OCI-LY1 (cell line): ENCODE data around the gene NTHL1.

Experiments used
- H2AFZ ChIP-seq: fragments of 200-600 bp; sonication (generic), shearing (Covaris generic); 2 replicates; pipeline ENCODE4 v1.6.0; 2014; ENCODE audit warnings: antibody characterized with exemption, mild to moderate bottlenecking, low read length
- H3F3A ChIP-seq: fragments of 200-600 bp; sonication (generic), shearing (Covaris generic); 2 replicates; pipeline ENCODE4 v1.6.0; 2014; ENCODE audit warnings: mild to moderate bottlenecking, antibody characterized with exemption, low read length, moderate library complexity; ENCODE audit not compliant: insufficient read depth
- H3K27ac ChIP-seq: fragments of 200-600 bp; sonication (generic); 2 replicates; pipeline ENCODE4 v1.5.1; 2014; ENCODE audit warnings: low read length, mixed run types, mild to moderate bottlenecking, low read depth; ENCODE audit not compliant: poor library complexity, severe bottlenecking
- H3K27me3 ChIP-seq: fragments of 200-600 bp; sonication (generic); 2 replicates; pipeline ENCODE4 v1.6.0; 2014; ENCODE audit warnings: antibody characterized with exemption, mild to moderate bottlenecking, low read length, moderate library complexity; ENCODE audit not compliant: insufficient read depth
- H3K36me3 ChIP-seq: fragments of 200-600 bp; sonication (generic); 2 replicates; pipeline ENCODE4 v1.6.1; 2014; ENCODE audit warnings: mild to moderate bottlenecking, antibody characterized with exemption, low read length, moderate library complexity, mixed read lengths; ENCODE audit not compliant: insufficient read depth
- H3K4me1 ChIP-seq: fragments of 200-600 bp; sonication (generic); 2 replicates; pipeline ENCODE4 v1.5.1; 2014; ENCODE audit warnings: mild to moderate bottlenecking, low read length, moderate library complexity; ENCODE audit not compliant: insufficient read depth, severe bottlenecking
- H3K4me2 ChIP-seq: fragments of 200-600 bp; sonication (generic), shearing (Covaris generic); 2 replicates; pipeline ENCODE4 v1.6.1; 2014; ENCODE audit warnings: low read length
- H3K4me3 ChIP-seq: fragments of 200-600 bp; sonication (generic); 2 replicates; pipeline ENCODE4 v1.5.1; 2014; ENCODE audit warnings: low read length, low read depth, mild to moderate bottlenecking, mixed read lengths; ENCODE audit not compliant: poor library complexity, severe bottlenecking
- H3K79me2 ChIP-seq: fragments of 200-600 bp; shearing (Covaris generic); 2 replicates; pipeline ENCODE4 v1.6.1; 2016; ENCODE audit warnings: mixed run types, low read length, mixed read lengths; ENCODE audit not compliant: insufficient read depth
- H3K9ac ChIP-seq: fragments of 200-600 bp; sonication (generic), shearing (Covaris generic); 2 replicates; pipeline ENCODE4 v1.6.1; 2014; ENCODE audit warnings: mild to moderate bottlenecking, low read length, mixed read lengths
- H3K9me2 ChIP-seq: fragments of 200-600 bp; sonication (generic), shearing (Covaris generic); 2 replicates; pipeline ENCODE4 v1.6.1; 2014; ENCODE audit warnings: low read depth, mild to moderate bottlenecking, low read length, mixed read lengths
- H3K9me3 ChIP-seq: fragments of 200-600 bp; shearing (Covaris generic); 2 replicates; pipeline ENCODE4 v1.6.1; 2014; ENCODE audit warnings: low read length, mixed read lengths
- H4K20me1 ChIP-seq: fragments of 200-600 bp; sonication (generic), shearing (Covaris generic); 2 replicates; pipeline ENCODE4 v1.6.0; 2016; ENCODE audit warnings: mild to moderate bottlenecking, low read length; ENCODE audit not compliant: insufficient read depth
- EZH2 ChIP-seq: fragments of 200-600 bp; sonication (generic), shearing (Covaris generic); IDR thresholded peaks from 2 replicates; pipeline ENCODE4 v1.8.0; 2017; ENCODE audit warnings: borderline replicate concordance, mixed run types, mild to moderate bottlenecking, antibody characterized with exemption, low read length, moderate library complexity, mixed read lengths
- TF ChIP-seq, protein P1 (sequence below): fragments of 200-600 bp; sonication (generic), shearing (Covaris generic); IDR thresholded peaks from 2 replicates; pipeline ENCODE4 v1.5.1; 2017; ENCODE audit warnings: mild to moderate bottlenecking, antibody characterized with exemption, low read length, moderate library complexity, mixed read lengths

Gene NTHL1

DNA sequence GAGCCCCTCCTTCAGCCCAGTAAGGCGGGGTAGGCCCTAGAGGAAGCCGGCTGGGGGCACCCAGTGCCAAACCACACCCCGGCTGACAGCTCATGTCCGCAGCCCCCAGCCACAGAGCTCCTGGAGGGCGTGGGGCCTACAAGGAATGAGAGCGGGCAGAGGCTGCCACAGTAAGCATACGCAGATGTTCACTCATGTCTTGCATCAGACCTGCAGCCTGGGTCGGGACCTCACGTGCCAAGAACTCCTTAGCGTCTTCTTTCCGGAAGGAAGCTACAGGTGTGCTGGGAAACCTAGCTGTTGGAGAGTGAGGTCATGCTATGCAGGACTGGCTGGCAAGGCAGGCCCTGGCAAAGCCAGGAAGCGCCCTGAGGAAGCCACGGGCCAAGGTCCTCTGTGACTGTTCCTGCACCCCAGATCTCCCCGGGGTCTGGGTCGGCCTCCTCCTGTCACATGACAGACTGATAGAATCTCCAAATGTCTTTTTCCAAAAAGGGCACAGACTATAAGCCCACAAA is 39.6 kb downstream of the NTHL1 start:
- Histone ChIP-seq H3K4me3 (peak overlapping the region; percentile 99), H4K20me1 (no peaks in the 10 kb centered on the region), H3K27me3 (no peaks in the 10 kb centered on the region), H3K79me2 (peaks cover 11% of the 10 kb centered on the region), H2AFZ (no peak overlapping the region), H3K4me1 (peaks cover 56% of the 10 kb centered on the region), H3K4me2 (peak overlapping the region; percentile 74), H3K9me2 (no peaks in the 10 kb centered on the region), H3F3A (no peaks in the 10 kb centered on the region), H3K9ac (peak overlapping the region; percentile 95), H3K27ac (peak overlapping the region; percentile 53), H3K9me3 (no peaks in the 10 kb centered on the region), H3K36me3 (peaks cover 12% of the 10 kb centered on the region)
- TF ChIP-seq EZH2, result no peak
- TF ChIP-seq, protein P1, sequence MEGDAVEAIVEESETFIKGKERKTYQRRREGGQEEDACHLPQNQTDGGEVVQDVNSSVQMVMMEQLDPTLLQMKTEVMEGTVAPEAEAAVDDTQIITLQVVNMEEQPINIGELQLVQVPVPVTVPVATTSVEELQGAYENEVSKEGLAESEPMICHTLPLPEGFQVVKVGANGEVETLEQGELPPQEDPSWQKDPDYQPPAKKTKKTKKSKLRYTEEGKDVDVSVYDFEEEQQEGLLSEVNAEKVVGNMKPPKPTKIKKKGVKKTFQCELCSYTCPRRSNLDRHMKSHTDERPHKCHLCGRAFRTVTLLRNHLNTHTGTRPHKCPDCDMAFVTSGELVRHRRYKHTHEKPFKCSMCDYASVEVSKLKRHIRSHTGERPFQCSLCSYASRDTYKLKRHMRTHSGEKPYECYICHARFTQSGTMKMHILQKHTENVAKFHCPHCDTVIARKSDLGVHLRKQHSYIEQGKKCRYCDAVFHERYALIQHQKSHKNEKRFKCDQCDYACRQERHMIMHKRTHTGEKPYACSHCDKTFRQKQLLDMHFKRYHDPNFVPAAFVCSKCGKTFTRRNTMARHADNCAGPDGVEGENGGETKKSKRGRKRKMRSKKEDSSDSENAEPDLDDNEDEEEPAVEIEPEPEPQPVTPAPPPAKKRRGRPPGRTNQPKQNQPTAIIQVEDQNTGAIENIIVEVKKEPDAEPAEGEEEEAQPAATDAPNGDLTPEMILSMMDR, result no peak

DNA sequence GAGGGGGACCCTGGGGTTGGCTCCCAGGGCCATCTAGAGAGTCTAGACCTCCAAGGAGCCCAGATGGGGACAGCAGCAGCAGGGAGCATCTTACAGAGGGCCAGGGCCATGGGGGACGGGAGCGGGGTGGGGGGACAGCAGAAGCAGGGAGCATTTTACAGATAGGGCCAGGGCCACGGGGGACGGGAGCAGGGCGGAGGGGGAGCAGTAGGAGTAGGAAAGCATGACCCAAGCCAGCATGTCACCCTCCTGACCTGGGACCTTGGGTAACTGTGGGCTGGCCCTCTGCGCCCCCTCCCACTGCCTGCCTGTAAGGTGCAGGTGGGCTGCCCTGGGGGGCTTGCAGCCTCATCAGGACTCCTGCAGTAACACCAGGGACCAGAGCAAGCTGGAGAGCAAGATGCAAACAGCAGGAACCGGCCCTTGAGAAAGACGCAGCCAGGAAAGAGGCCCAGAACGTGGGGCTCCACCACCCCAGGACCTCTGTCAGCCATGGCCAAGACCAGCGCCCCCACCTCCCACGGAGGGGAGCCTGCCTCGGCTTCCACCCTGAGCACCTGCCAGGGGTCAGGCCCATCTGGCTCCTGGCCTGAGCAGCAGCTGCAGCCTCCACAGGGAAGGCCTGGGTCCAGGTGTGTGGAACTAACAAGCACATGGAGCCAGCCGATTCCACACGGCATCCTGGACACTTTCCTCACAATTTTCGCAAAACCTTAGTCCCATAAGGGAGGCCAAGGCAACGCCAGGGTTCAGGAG is 40.4 kb downstream of the NTHL1 start:
- peak overlapping the region; percentile 95 for H3K9ac ChIP-seq
- TF ChIP-seq, protein P1, result no peak
- no peak for TF ChIP-seq EZH2
- no peaks in the 10 kb centered on the region for H3F3A ChIP-seq
- no peaks in the 10 kb centered on the region for H3K9me3 ChIP-seq
- peaks cover 20% of the 10 kb centered on the region for H3K36me3 ChIP-seq
- peaks cover 11% of the 10 kb centered on the region for H3K79me2 ChIP-seq
- peak overlapping the region; percentile 53 for H3K27ac ChIP-seq
- peak overlapping the region; percentile 74 for H3K4me2 ChIP-seq
- no peak overlapping the region for H2AFZ ChIP-seq
- peak overlapping the region; percentile 99 for H3K4me3 ChIP-seq
- H3K4me1 ChIP-seq, result peaks cover 56% of the 10 kb centered on the region
- no peaks in the 10 kb centered on the region for H4K20me1 ChIP-seq
- no peaks in the 10 kb centered on the region for H3K9me2 ChIP-seq
- H3K27me3 ChIP-seq, result no peaks in the 10 kb centered on the region

DNA sequence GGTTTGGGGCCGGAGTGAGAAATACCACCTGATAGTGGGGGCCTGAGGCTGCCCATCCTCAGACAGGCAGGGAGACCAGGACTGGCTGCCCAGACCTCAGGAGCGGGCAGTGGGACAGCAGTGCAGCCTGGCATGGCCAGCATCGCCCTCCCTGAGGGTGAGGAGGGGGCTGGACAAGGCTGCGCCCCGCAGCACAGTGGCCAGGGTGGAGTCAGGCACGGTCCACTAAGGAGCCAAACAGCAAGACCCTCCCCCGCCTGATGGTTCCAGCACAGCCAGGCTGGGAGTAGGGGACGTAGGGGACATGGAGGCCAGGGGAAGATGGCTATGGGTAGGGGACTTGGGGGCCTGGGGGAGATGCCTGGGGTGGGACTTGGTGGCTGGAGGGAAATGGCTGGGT is 41.3 kb downstream of the NTHL1 start:
- no peaks in the 10 kb centered on the region for H3K9me2 ChIP-seq
- H3K9ac ChIP-seq, result no peak overlapping the region; the same call in 1 of the 2 replicates
- no peak for TF ChIP-seq EZH2
- TF ChIP-seq, protein P1, result no peak
- peaks cover 30% of the 10 kb centered on the region for H3K36me3 ChIP-seq
- H3K4me1 ChIP-seq, result peaks cover 56% of the 10 kb centered on the region
- no peaks in the 10 kb centered on the region for H3K9me3 ChIP-seq
- no peaks in the 10 kb centered on the region for H3F3A ChIP-seq
- peak overlapping the region; percentile 13 for H3K4me3 ChIP-seq
- H3K79me2 ChIP-seq, result peaks cover 11% of the 10 kb centered on the region
- H3K4me2 ChIP-seq, result peak overlapping the region; percentile 48; the same call in 1 of the 2 replicates
- H4K20me1 ChIP-seq, result no peaks in the 10 kb centered on the region
- H3K27ac ChIP-seq, result no peak overlapping the region
- no peak overlapping the region for H2AFZ ChIP-seq
- no peaks in the 10 kb centered on the region for H3K27me3 ChIP-seq
